Endothelial cell (in vitro differentiated cells): ENCODE data around the gene KLC1. TPM values are rescaled to one million over a fixed set of nuclear protein-coding genes. Genes with fewer than 3 reads are reported as not detected.

Source experiments
- DNase-seq: peaks from one replicate; pipeline ENCODE4 v3.0.0; 2021; ENCODE audit warnings: low spot score
- H3K27ac Mint-ChIP-seq: one replicate; pipeline ENCODE4 v1.8.0; 2021; ENCODE audit warnings: mixed read lengths, inconsistent platforms; ENCODE audit not compliant: unreplicated experiment
- H3K27me3 Mint-ChIP-seq: one replicate; pipeline ENCODE4 v1.8.0; 2021; ENCODE audit warnings: mild to moderate bottlenecking, moderate library complexity, mixed read lengths, inconsistent platforms; ENCODE audit not compliant: unreplicated experiment
- H3K36me3 Mint-ChIP-seq: one replicate; pipeline ENCODE4 v1.8.0; 2021; ENCODE audit warnings: mild to moderate bottlenecking, low read depth, mixed read lengths, inconsistent platforms; ENCODE audit not compliant: unreplicated experiment
- H3K4me1 Mint-ChIP-seq: one replicate; pipeline ENCODE4 v1.8.0; 2021; ENCODE audit warnings: mild to moderate bottlenecking, mixed read lengths, inconsistent platforms; ENCODE audit not compliant: unreplicated experiment
- H3K4me3 Mint-ChIP-seq: one replicate; pipeline ENCODE4 v1.8.0; 2021; ENCODE audit warnings: mild to moderate bottlenecking, mixed read lengths, inconsistent platforms; ENCODE audit not compliant: unreplicated experiment
- H3K9me3 Mint-ChIP-seq: one replicate; pipeline ENCODE4 v1.8.0; 2021; ENCODE audit warnings: mixed read lengths, inconsistent platforms; ENCODE audit not compliant: unreplicated experiment
- total RNA-seq: library from RNA; stranded (reverse); fragmentation: NEBNext Ultra II Directional; extraction: Animal tissue kit (Norgen Biotek cat#: 25700); gene quantifications from one replicate; pipeline ENCODE4 v1.2.1, GENCODE V29; 2021; ENCODE audit not compliant: unreplicated experiment
- TF ChIP-seq, protein P1 (sequence below): fragments of 200-600 bp; sonication (generic); IDR thresholded peaks from one replicate; pipeline ENCODE4 v1.5.0; 2021; ENCODE audit warnings: antibody characterized with exemption; ENCODE audit not compliant: unreplicated experiment

KLC1 gene
- total RNA-seq, 1 donor from 2014 or later: 220 TPM

DNA sequence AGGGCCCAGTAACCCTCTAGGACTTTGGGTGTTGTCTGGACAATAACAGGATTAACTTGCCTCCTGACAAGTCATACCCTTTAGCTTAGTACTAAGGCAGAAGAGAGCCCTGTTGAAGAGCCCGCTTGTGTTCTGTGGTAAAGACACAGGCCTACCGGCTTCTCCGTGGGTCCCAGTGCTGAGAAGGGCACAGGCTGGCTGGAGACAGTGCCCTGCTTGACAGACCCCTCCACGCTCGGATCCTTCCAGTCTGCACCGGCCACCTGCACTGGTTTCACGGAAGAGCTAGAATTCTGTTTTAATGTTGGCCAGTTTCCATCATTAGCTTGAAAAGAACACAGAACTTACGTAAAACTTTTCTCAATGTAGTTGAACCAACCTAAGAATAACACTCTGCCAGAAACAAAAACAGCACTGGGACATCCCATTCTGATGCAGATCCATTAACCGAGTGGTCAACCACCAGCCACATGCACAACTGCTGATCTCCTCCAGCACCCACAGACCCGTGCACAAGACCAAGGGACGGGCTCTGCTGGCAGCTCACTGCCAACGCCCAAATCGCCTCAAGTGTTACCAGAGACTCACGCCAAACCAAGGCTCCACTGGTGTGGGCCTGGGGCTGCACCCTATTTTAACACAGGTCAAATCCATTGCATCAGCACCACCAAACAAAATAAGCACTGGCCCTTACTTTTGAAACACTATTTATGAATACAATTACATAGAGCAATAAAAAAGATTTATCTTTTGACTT, 113.7 kb downstream of the KLC1 start:
- H3K9me3 Mint-ChIP-seq: no peaks in the 10 kb centered on the region
- peaks cover 26% of the 10 kb centered on the region for H3K4me1 Mint-ChIP-seq
- H3K27me3 Mint-ChIP-seq: peaks cover 13% of the 10 kb centered on the region
- H3K27ac Mint-ChIP-seq: peak overlapping the region; percentile 2
- peaks cover 49% of the 10 kb centered on the region for H3K36me3 Mint-ChIP-seq
- DNase-seq: no peak
- no peak overlapping the region for H3K4me3 Mint-ChIP-seq
- TF ChIP-seq, protein P1, sequence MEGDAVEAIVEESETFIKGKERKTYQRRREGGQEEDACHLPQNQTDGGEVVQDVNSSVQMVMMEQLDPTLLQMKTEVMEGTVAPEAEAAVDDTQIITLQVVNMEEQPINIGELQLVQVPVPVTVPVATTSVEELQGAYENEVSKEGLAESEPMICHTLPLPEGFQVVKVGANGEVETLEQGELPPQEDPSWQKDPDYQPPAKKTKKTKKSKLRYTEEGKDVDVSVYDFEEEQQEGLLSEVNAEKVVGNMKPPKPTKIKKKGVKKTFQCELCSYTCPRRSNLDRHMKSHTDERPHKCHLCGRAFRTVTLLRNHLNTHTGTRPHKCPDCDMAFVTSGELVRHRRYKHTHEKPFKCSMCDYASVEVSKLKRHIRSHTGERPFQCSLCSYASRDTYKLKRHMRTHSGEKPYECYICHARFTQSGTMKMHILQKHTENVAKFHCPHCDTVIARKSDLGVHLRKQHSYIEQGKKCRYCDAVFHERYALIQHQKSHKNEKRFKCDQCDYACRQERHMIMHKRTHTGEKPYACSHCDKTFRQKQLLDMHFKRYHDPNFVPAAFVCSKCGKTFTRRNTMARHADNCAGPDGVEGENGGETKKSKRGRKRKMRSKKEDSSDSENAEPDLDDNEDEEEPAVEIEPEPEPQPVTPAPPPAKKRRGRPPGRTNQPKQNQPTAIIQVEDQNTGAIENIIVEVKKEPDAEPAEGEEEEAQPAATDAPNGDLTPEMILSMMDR: no peak

DNA sequence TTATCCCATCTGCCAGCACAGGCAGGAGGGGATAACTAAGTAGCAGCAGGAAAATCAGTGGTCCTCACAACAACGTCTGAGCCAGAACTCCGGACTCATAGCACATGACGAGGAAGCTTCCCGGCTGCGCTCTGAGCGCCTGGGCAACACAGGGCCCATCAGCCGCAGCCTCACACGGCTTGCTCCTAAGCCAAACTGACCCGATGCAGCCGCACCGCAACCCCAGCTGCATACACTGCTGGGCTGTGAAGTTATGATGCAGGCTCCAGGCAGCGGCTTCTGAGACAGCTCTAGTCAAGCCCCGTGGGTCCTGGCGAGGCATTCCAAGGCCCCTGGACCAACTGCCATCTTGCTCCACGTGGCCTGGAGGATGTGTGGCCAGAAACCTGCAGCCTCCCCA, 114.7 kb downstream of the KLC1 start:
- Mint-ChIP-seq H3K9me3 (no peaks in the 10 kb centered on the region), H3K4me3 (no peak overlapping the region), H3K27ac (no peak overlapping the region), H3K36me3 (peaks cover 45% of the 10 kb centered on the region), H3K27me3 (peaks cover 8% of the 10 kb centered on the region), H3K4me1 (peaks cover 26% of the 10 kb centered on the region)
- no peak for DNase-seq
- TF ChIP-seq, protein P1: no peak

DNA sequence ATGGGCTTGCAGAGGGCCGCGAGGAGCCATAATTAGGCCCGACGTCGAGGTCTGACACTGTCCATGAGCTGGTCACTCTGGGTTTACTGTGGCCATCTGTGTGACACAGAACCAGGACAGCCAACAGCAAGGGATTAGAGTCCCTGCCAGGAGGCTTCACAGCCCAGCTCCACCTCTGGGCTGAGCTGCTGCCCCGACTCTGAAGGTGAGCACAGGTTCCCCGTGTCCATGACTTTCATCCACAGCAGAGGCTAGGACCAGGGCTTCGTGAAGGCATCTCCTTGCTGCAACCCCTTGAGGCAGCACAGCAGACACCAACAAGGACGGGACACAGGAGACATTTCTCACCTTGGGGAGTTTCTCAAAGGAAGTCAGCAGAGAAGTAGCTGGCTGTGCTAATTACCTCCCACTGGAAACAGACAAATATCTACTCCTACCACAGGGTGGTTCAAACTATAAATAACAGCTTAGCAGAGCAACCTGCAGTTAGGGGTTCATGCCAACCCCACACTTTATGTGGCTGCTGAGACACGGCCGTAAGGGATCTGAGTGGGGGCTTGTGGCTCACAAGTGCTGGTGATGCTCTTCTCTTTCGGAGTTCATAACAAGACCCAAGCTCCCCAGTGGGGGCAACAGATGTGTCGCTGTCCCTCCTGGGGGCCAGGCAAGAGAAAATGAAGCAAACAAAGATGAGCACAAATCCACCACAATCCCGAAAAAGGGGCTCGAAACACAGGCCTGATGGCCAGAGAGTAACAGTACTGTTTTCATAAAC, 115.8 kb downstream of the KLC1 start:
- no peak overlapping the region for H3K4me3 Mint-ChIP-seq
- H3K27me3 Mint-ChIP-seq: peaks cover 4% of the 10 kb centered on the region
- no peak for DNase-seq
- H3K9me3 Mint-ChIP-seq: no peaks in the 10 kb centered on the region
- TF ChIP-seq, protein P1: no peak
- H3K27ac Mint-ChIP-seq: no peak overlapping the region
- H3K36me3 Mint-ChIP-seq: peaks cover 46% of the 10 kb centered on the region
- peaks cover 26% of the 10 kb centered on the region for H3K4me1 Mint-ChIP-seq

DNA sequence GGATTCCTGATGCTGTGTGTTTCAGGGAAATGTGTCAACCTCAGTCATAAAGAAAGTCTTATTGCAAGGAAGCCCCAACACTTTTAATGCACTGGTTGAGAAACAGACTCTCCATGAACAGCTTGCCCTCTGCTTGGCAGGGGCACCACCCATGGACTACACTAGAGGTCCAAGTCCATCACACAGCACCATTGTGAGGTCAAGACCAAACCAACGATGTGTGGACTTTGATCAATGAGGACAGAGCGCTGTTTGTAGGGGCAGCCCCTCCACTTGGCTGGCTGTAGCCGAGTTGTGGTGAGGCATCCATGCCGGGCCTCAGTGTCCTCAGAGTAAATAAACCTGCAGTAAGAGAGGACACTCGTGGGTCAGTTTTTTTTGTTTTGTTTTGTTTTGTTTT, 116.4 kb downstream of the KLC1 start:
- TF ChIP-seq, protein P1: no peak
- no peak overlapping the region for H3K4me3 Mint-ChIP-seq
- H3K4me1 Mint-ChIP-seq: peaks cover 24% of the 10 kb centered on the region
- H3K27ac Mint-ChIP-seq: no peak overlapping the region
- no peaks in the 10 kb centered on the region for H3K9me3 Mint-ChIP-seq
- DNase-seq: no peak
- peaks cover 4% of the 10 kb centered on the region for H3K27me3 Mint-ChIP-seq
- peaks cover 44% of the 10 kb centered on the region for H3K36me3 Mint-ChIP-seq

DNA sequence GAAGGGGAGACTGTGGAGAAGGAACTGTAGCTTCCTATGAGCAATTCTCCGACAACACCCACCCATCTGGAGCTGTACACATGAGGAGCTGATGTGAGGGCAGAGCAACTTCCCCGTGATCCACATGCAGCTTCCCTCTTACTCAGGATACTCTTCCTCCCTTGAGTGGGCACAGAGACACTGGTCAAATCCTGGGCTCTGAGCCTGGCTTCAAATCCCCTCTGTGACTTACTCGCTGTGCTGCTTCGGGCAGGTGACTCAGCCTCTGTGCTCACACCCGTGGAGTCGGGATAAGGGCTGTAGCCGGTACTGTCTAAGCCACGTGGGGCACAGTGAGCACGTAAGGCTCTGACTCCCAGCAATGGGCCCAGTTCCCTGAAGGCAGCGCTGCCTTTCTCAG, 117.7 kb downstream of the KLC1 start:
- DNase-seq: no peak
- TF ChIP-seq, protein P1: no peak
- H3K4me1 Mint-ChIP-seq: peaks cover 11% of the 10 kb centered on the region
- H3K27ac Mint-ChIP-seq: no peak overlapping the region
- peaks cover 4% of the 10 kb centered on the region for H3K27me3 Mint-ChIP-seq
- H3K9me3 Mint-ChIP-seq: no peaks in the 10 kb centered on the region
- H3K4me3 Mint-ChIP-seq: no peak overlapping the region
- H3K36me3 Mint-ChIP-seq: peaks cover 33% of the 10 kb centered on the region
